HG02981 (cell line): Measurements from ENCODE around the gene EVI5L.
"Not testable (repeated sequence)": the region's sequence is repeated elsewhere in the genome, so short reads cannot be mapped to it uniquely, and the experiment has no call there.

Experiments
- ATAC-seq: cut with Tn5 transposase; IDR thresholded peaks from one replicate; pipeline ENCODE4 v1.9.1; 2021; ENCODE audit warnings: mild to moderate bottlenecking, moderate library complexity; ENCODE audit not compliant: unreplicated experiment

The EVI5L gene

GRCh38 chr19:7816040-7816439 is 14.0 kb upstream of the EVI5L start:
- ATAC-seq: not testable (repeated sequence)

- no peak for ATAC-seq
Observed at GRCh38 chr19:7817801-7818200, 12.2 kb upstream of the EVI5L start.

- no peak for ATAC-seq
Observed at GRCh38 chr19:7818806-7819205, 11.2 kb upstream of the EVI5L start.

GRCh38 chr19:7819337-7819736 is 10.7 kb upstream of the EVI5L start:
- ATAC-seq: no peak

- no peak for ATAC-seq
Observed at GRCh38 chr19:7820588-7820987, 9.4 kb upstream of the EVI5L start.

- no peak for ATAC-seq
Observed at GRCh38 chr19:7822910-7823515, 7.0 kb upstream of the EVI5L start.

- ATAC-seq: no peak
Observed at GRCh38 chr19:7823686-7824301, 6.2 kb upstream of the EVI5L start.

GRCh38 chr19:7829166-7829520 is 875 bp upstream of the EVI5L start:
- no peak for ATAC-seq

GRCh38 chr19:7830272-7830771 is 304 bp downstream of the EVI5L start:
- no peak for ATAC-seq

- ATAC-seq: no peak
Observed at GRCh38 chr19:7830823-7831222, 805 bp downstream of the EVI5L start.

GRCh38 chr19:7831452-7831851 is 1.4 kb downstream of the EVI5L start:
- ATAC-seq: no peak

- no peak for ATAC-seq
Observed at GRCh38 chr19:7832009-7832408, 2.0 kb downstream of the EVI5L start.

- ATAC-seq: no peak
Observed at GRCh38 chr19:7832781-7833180, 2.8 kb downstream of the EVI5L start.

GRCh38 chr19:7833225-7834099 is 3.4 kb downstream of the EVI5L start:
- ATAC-seq: no peak

GRCh38 chr19:7839476-7839875 is 9.5 kb downstream of the EVI5L start:
- no peak for ATAC-seq

GRCh38 chr19:7840629-7841028 is 10.6 kb downstream of the EVI5L start:
- ATAC-seq: no peak

- ATAC-seq: no peak
Observed at GRCh38 chr19:7841751-7842660, 12.0 kb downstream of the EVI5L start.

- no peak for ATAC-seq
Observed at GRCh38 chr19:7842661-7843294, 12.8 kb downstream of the EVI5L start.

GRCh38 chr19:7843521-7843920 is 13.5 kb downstream of the EVI5L start:
- ATAC-seq: no peak

- no peak for ATAC-seq
Observed at GRCh38 chr19:7844405-7844804, 14.4 kb downstream of the EVI5L start.
